Activated CD4-positive, alpha-beta T cell treated with anti-CD3 and anti-CD28 coated beads, Interleukin-2, amount 10 ng/mL, durations not matched to agents 7 days and 5 days (primary cell): ENCODE results near the gene LDB3. TPM values are rescaled to one million over a fixed set of nuclear protein-coding genes. Genes with fewer than 3 reads are reported as not detected.

Source experiments
- CTCF ChIA-PET: fragments of 350-600 bp; sonication (Branson Sonifier 250); formaldehyde crosslinking; loops from one replicate; lab custom pipeline; 2021; ENCODE audit warnings: antibody characterized with exemption; lab: Charles Lee
- POLR2A ChIA-PET: fragments of 350-600 bp; sonication (Branson Sonifier 250); formaldehyde crosslinking; loops from one replicate; lab custom pipeline; 2021; ENCODE audit warnings: antibody characterized with exemption; lab: Charles Lee
- DNase-seq: peaks from one replicate; pipeline ENCODE4 v3.0.0-alpha.2; 2020
- H3K27ac Mint-ChIP-seq: one replicate; pipeline ENCODE4 v1.8.0; 2021; ENCODE audit warnings: mild to moderate bottlenecking, moderate library complexity, mixed read lengths
- H3K27me3 Mint-ChIP-seq: one replicate; pipeline ENCODE4 v1.8.0; 2021; ENCODE audit warnings: mixed read lengths
- H3K36me3 Mint-ChIP-seq: one replicate; pipeline ENCODE4 v1.8.0; 2021; ENCODE audit warnings: low read depth, mixed read lengths
- H3K4me1 Mint-ChIP-seq: one replicate; pipeline ENCODE4 v1.8.0; 2021; ENCODE audit warnings: mixed read lengths
- H3K4me3 Mint-ChIP-seq: one replicate; pipeline ENCODE4 v1.8.0; 2021; ENCODE audit warnings: mild to moderate bottlenecking, moderate library complexity, mixed read lengths
- H3K9me3 Mint-ChIP-seq: one replicate; pipeline ENCODE4 v1.8.0; 2021; ENCODE audit warnings: mixed read lengths
- total RNA-seq, 2 experiments: library from RNA; stranded (reverse); gene quantifications; one replicate each; pipeline ENCODE4 v1.2.3, GENCODE V29; 2021

LDB3 gene
- total RNA-seq, 2 experiments from 2014 or later, result 0.05 to 0.10 TPM

DNA sequence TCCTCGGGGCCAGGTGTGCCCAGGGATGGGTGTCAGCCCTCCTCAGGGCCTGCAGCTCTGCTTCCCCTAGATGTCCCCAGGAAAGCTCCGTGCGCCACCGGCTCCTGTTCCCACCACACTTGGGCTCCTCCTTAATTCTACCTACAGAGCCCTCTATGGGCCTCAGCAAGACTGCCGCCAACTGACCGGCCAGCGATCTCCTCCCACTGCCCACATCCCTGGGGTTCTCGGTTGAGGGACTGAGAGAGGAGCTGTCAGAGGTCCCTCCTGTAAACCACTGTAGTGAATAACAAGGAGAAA is 5.3 kb upstream of the LDB3 start:
- Mint-ChIP-seq H3K27me3 (no peaks in the 10 kb centered on the region), H3K4me3 (no peak overlapping the region), H3K27ac (no peak overlapping the region), H3K4me1 (no peaks in the 10 kb centered on the region), H3K36me3 (no peaks in the 10 kb centered on the region), H3K9me3 (no peaks in the 10 kb centered on the region)
- ChIA-PET POLR2A (no interaction called here), CTCF (no interaction called here)
- no peak for DNase-seq

DNA sequence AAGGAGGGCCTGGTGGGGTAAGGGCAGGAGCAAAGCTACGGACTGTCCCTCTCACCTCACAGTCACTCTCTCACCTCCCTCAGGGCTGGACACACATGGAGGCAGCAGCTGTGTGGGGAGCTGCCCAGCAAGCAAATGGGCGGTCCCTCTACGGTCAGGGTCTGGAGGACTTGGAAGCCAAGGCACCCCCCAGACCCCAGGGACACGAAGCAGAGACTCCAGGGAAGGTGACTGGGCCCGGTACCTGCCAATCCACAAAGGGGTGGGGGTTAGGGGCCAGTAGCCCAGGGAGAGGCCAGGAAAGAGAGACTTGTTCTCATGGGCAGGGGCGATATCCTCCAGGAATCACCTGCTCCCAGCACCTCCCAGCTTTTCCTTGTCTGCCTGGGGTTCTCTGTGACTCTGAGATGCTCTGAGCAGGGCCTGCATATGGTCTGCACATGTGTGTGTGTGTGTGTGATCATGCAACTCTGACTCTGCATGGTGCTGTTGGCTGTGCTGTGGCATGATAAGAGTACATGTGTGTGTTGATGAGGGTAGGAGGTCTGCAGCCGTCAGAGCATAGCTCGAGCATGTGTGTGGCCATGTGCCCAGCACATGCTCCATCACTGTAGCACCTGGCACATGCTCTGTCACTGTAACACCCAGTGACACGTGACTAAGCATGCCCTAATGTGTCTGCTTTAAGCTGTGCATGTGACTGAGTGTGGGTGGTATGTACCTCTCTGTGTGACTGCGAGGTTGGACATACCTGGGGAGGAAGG is 4.6 kb upstream of the LDB3 start:
- H3K9me3 Mint-ChIP-seq, result no peaks in the 10 kb centered on the region
- H3K4me3 Mint-ChIP-seq, result no peak overlapping the region
- H3K36me3 Mint-ChIP-seq, result no peaks in the 10 kb centered on the region
- ChIA-PET CTCF (interaction anchor here (0.5 kb wide), 1 partner anchor 42 kb away, joined by 3 read pairs; no protein-coding TSS in a partner anchor), POLR2A (no interaction called here)
- H3K4me1 Mint-ChIP-seq, result no peaks in the 10 kb centered on the region
- no peak for DNase-seq
- no peak overlapping the region for H3K27ac Mint-ChIP-seq
- no peaks in the 10 kb centered on the region for H3K27me3 Mint-ChIP-seq

DNA sequence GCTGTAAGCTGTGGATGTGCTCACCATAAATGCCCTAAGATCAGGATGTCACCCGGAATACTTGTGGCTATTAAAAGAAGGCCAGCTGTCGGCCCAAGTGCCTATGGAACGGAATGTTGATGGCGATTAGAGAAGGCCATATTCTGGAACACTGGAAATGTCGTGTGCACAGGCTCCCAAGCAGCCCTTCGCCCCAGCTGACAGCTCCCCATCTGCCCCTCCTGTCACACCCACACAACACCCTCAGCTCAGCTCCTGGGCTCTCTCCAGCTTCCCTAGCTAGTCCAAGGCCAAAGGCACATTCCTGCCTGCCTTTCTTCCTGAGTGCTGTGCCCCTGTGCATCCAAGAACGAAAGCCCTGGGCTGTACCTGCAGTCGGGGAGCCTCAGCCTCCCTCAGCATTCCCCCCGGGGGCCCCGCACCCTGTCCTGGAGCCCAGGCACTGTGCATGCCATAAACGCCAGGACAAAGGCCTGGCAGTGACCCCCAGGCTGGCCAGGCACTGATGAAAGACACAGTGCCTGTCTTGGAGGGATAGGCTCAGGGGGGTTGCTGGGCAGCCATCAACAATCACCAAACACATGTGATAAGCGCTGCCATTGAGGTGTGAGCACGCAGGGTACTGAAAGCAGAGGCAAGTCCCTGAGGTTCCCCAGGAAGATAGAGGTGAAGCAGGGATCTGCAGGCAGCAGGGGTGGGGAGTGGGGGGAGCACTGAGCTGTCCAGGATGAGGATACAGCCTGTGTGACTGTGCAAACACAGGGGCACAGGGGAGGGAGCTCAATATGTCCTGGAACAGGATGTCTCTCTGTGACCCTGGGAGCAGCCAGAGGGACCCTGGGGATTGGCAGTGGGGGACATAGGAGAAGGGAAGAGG is 3.7 kb upstream of the LDB3 start:
- H3K4me1 Mint-ChIP-seq, result no peaks in the 10 kb centered on the region

DNA sequence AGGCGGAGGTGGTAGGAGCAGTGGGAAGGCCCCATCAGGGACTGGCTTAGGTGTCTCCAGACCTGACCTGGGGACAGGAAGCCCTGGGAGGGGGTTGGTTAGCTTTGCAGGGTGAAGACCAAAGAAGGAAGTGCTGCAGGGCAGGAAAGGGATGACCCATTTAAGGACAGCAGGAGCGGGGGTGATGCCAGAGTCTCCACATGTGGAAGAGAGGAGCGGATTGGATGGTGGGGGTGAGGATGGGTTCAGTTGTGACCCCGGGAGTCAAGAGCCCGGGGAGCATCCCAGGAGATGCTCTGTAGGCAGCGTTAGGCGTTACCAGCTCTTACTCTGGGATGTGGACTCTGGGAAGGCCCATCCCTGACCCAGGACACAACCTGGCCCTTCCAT is 3.1 kb upstream of the LDB3 start:
- ChIA-PET CTCF (interaction anchor here (1.0 kb wide), 1 partner anchor 80 kb away, joined by 4 read pairs; no protein-coding TSS in a partner anchor), POLR2A (interaction anchor here (0.5 kb wide), 1 partner anchor 252 kb away, joined by 3 read pairs; no protein-coding TSS in a partner anchor)
- Mint-ChIP-seq H3K9me3 (no peaks in the 10 kb centered on the region), H3K4me1 (no peaks in the 10 kb centered on the region), H3K27ac (no peak overlapping the region), H3K36me3 (no peaks in the 10 kb centered on the region), H3K27me3 (no peaks in the 10 kb centered on the region), H3K4me3 (no peak overlapping the region)
- DNase-seq, result no peak

More for the DNA sequence above, 3.7 kb upstream of the LDB3 start:
- no peak for DNase-seq
- no peaks in the 10 kb centered on the region for H3K9me3 Mint-ChIP-seq
- ChIA-PET POLR2A (no interaction called here), CTCF (interaction anchor here (1.0 kb wide), 1 partner anchor 79 kb away, joined by 4 read pairs; no protein-coding TSS in a partner anchor)
- no peak overlapping the region for H3K4me3 Mint-ChIP-seq
- no peaks in the 10 kb centered on the region for H3K36me3 Mint-ChIP-seq
- no peaks in the 10 kb centered on the region for H3K27me3 Mint-ChIP-seq
- H3K27ac Mint-ChIP-seq, result no peak overlapping the region

DNA sequence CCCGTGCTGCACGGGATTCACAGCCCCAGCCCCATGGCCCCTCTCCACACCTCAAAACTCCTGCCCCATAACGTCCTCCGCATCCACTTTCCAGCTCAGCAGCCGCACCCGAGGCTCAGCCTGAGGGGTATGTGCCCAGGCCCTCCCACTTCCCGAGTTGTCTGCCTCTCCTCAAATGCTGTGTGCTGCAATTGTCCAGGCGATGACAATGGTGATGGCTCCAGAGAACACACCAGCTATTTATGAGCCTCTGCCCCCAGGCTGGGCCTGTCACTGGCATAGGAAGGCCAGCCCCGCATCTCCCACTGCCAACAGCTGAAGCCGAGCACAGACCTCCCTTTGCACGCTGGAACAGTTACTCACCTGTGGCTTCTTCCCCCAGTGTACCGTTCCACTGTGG is 2.4 kb upstream of the LDB3 start:
- no peak overlapping the region for H3K4me3 Mint-ChIP-seq
- DNase-seq, result no peak
- no peak overlapping the region for H3K27ac Mint-ChIP-seq
- no peaks in the 10 kb centered on the region for H3K36me3 Mint-ChIP-seq
- H3K27me3 Mint-ChIP-seq, result no peaks in the 10 kb centered on the region
- POLR2A ChIA-PET, result no interaction called here
- H3K9me3 Mint-ChIP-seq, result no peaks in the 10 kb centered on the region
- CTCF ChIA-PET, result interaction anchor here (0.9 to 1.0 kb wide), 2 partner anchors 80 to 213 kb away, joined by 3 to 4 read pairs; no protein-coding TSS in a partner anchor
- H3K4me1 Mint-ChIP-seq, result no peaks in the 10 kb centered on the region

DNA sequence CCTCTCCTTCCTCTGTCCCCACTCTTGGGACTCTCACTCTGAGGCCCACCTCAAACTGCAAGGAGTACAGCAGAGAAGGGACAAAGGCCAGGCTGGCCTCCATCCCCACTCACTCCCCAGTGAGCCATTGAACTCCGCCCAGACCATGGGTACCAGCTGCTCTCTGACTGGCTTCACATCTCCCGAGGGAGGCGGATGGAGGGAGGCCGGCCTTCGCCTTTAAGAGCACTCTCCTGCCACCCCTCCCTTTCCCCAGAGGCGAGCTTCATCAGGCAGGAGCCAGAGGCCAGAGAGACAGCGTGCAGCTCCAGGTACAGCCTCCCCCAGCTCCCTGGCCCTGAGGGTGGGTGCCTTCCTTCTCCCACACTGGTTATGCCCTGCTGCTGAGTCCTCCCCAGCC is 1.8 kb upstream of the LDB3 start:
- no peak for DNase-seq
- H3K27ac Mint-ChIP-seq, result no peak overlapping the region
- ChIA-PET POLR2A (no interaction called here), CTCF (interaction anchor here (0.9 kb wide), 1 partner anchor 212 kb away, joined by 3 read pairs; no protein-coding TSS in a partner anchor)
- H3K9me3 Mint-ChIP-seq, result no peaks in the 10 kb centered on the region
- no peaks in the 10 kb centered on the region for H3K36me3 Mint-ChIP-seq
- no peaks in the 10 kb centered on the region for H3K27me3 Mint-ChIP-seq
- no peak overlapping the region for H3K4me3 Mint-ChIP-seq
- H3K4me1 Mint-ChIP-seq, result no peaks in the 10 kb centered on the region

DNA sequence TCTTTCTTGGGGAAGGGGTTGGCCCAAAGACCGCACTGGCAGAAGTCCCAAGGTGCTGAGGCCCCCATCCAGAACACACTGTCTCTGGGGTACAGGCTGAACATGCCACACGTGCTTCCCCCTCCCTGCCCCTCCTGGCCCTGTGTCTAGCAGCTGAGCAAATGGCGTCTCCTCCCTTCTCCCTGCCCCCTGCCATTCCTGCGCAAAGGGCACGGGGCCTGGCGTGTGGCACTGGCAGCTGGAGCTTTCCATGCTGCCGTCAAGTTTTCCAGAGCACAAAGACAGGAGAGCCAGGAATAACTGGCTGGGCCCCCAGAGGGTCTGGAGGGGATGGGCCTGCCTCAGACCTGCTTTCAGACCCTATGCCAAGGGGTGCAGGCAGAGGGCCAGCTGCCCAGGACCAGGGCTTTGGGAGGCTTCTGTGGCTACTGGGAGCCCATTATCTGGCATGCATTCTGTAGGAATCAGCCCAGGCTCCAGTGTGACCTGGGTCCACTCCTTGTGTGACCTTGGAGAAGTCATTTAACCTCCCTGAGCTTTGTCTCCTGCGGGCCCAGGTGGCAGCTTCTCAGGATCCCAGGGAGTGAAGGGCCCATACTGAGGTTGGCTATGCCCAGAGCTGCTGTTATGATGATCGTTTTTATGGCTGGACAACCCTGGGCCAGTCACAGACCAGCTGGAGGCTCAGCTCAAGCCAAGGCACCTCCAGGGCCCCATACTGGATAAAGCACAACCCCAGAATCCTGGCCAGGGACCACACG is 710 bp upstream of the LDB3 start:
- ChIA-PET CTCF (no interaction called here), POLR2A (no interaction called here)
- H3K4me3 Mint-ChIP-seq, result no peak overlapping the region
- H3K4me1 Mint-ChIP-seq, result no peaks in the 10 kb centered on the region
- H3K9me3 Mint-ChIP-seq, result no peaks in the 10 kb centered on the region
- H3K36me3 Mint-ChIP-seq, result no peaks in the 10 kb centered on the region
- no peak for DNase-seq
- no peak overlapping the region for H3K27ac Mint-ChIP-seq
- no peaks in the 10 kb centered on the region for H3K27me3 Mint-ChIP-seq

DNA sequence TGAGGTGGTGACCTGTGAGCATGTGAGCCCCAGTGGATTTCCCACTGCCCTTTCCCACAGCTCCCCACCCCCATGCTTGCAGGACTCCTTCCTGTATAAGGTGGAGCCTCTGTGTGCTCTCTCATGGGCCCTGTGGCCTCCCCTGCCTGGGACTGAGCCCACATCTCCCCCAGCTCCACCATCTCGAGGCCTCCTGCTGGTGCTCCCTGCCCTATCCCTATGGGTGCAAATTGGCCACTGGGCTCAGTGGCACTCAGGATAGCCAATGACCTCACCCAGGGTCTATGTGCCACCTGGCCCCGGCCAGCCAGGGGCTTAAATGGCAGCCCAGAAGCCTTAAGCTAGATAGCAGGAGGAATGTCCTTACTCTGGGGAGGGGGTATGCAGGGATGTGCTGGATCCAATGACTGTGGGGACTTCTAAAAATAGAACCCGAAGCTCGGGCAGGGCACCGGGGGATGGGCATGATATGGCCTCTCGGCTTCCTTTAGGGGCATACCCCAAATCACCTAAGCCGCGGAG is 2.0 kb downstream of the LDB3 start:
- Mint-ChIP-seq H3K4me3 (no peak overlapping the region), H3K9me3 (no peaks in the 10 kb centered on the region), H3K4me1 (no peaks in the 10 kb centered on the region), H3K36me3 (no peaks in the 10 kb centered on the region), H3K27ac (no peak overlapping the region), H3K27me3 (no peaks in the 10 kb centered on the region)
- no peak for DNase-seq
- ChIA-PET POLR2A (no interaction called here), CTCF (no interaction called here)

DNA sequence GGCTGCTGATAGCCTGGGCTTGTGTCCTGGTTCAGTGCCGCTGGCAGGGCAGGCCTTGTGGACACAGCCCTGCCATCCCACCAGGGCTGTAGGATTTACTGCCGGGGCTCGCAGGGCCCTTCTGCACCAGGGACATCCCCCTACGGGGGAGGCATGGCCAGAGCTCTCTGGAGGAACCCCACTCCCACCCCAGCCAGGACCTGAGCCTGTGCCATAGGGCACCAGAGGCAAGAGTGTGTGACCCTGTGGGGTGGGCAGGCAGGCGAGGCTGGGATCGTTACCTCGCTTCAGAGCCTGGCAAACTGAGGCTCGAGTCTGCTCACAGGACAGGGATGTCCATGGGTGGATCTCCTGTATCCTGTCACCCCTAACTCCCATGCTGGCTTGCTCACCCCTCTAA is 2.6 kb downstream of the LDB3 start:
- no peaks in the 10 kb centered on the region for H3K36me3 Mint-ChIP-seq
- no peak overlapping the region for H3K4me3 Mint-ChIP-seq
- ChIA-PET CTCF (no interaction called here), POLR2A (no interaction called here)
- H3K27me3 Mint-ChIP-seq, result no peaks in the 10 kb centered on the region
- no peak for DNase-seq
- H3K27ac Mint-ChIP-seq, result no peak overlapping the region
- H3K4me1 Mint-ChIP-seq, result no peaks in the 10 kb centered on the region
- H3K9me3 Mint-ChIP-seq, result no peaks in the 10 kb centered on the region

DNA sequence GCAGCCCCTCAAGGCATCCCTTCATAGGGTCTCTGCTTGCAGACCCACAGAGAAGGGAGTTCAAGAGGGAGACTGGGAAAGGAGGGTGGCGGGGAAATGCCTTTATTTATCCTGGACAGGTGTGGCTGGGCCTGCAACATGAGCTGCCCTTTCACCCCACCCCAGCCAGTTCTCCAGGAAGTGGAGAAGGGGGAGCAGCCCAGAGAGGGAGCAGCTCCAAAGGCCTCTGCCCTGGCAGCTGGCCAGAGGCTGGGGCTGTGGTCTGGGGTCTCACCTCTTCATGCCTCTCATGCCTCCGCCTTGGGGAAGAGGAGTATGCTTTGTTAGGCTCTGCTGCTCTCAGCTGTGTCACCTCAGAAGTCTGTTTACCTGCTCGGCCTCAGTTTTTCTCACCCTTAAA is 3.1 kb downstream of the LDB3 start:
- no peaks in the 10 kb centered on the region for H3K36me3 Mint-ChIP-seq
- H3K4me3 Mint-ChIP-seq, result no peak overlapping the region
- no peaks in the 10 kb centered on the region for H3K4me1 Mint-ChIP-seq
- no peaks in the 10 kb centered on the region for H3K27me3 Mint-ChIP-seq
- DNase-seq, result no peak
- POLR2A ChIA-PET, result no interaction called here
- H3K9me3 Mint-ChIP-seq, result no peaks in the 10 kb centered on the region
- CTCF ChIA-PET, result interaction anchor here (0.5 to 1.1 kb wide), 3 partner anchors 29 to 354 kb away, joined by 3 read pairs; no protein-coding TSS in a partner anchor
- no peak overlapping the region for H3K27ac Mint-ChIP-seq

DNA sequence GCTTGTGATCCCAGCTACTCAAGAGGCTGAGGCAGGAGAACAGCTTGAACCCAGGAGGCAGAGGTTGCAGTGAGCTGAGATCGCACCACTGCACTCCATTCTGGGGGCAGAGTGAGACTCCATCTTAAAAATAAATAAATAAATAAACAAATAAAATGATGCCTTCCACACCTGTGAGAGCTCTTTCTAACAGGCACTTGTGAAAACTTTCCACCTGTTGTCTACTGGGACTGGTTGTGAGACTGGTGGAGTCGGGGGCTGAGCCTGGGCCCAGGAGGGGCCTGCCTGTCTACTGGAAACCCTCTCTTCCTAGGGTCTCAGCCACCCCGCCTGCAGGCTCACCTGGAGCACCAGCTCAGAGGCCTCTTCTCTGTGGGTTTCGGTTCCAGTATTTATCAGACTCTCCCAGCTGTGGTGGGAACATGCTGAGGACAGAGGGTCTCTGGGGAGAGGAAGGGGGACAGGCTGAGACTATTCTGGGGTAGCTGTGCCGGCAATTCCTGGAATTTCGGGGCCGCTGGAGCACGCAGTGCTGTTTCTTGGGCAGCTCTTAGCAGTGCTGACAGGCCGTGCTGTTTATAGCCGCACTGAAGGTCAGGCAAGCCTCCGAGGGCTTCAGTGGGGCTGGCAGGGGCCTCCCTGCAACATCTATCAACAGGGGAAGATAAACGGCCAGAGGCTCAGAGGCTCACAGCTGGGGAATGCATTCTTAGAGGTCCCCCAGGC is 3.8 kb downstream of the LDB3 start:
- Mint-ChIP-seq H3K27me3 (no peaks in the 10 kb centered on the region), H3K36me3 (no peaks in the 10 kb centered on the region), H3K4me3 (no peak overlapping the region), H3K4me1 (no peaks in the 10 kb centered on the region), H3K9me3 (no peaks in the 10 kb centered on the region), H3K27ac (no peak overlapping the region)
- ChIA-PET POLR2A (no interaction called here), CTCF (interaction anchor here (0.5 to 1.1 kb wide), 4 partner anchors 28 to 353 kb away, joined by 3 to 4 read pairs (median 3); no protein-coding TSS in a partner anchor)
- DNase-seq, result no peak

DNA sequence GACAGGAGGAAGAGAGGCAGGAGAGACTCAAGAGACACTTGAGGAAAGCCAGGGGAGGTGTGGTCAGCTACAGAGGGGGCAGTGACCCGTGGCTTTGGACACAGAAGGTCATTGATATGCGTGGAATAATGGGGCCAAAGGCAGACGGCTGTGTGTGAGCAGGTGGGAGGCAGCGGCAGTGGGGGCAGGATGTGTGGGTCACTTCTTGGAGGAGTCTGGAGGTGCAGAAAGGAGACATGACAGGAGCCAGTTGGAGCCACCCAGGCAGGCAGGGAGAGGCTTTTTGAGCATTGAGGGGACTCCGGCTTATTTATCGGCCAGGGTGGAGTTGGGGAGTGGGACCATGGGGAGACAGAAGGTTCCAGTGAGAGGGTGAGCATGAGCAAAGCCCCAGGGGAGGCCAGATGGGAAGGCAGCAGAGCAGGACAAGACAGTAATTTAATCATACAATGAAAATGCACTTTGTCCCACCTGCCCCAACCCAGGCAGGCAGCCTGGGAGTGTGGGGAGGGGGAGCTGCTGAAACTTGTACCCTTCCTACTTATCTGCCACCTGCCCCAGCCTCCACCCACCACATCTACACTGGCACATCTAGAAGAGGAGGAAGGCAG is 5.0 kb downstream of the LDB3 start:
- CTCF ChIA-PET, result no interaction called here
- DNase-seq, result no peak
- Mint-ChIP-seq H3K4me1 (no peaks in the 10 kb centered on the region), H3K27me3 (no peaks in the 10 kb centered on the region), H3K36me3 (no peaks in the 10 kb centered on the region), H3K27ac (no peak overlapping the region), H3K9me3 (no peaks in the 10 kb centered on the region), H3K4me3 (no peak overlapping the region)
- POLR2A ChIA-PET, result no interaction called here
